Lung (tissue), 12 donors: ENCODE results near the gene CD2. TPM values are rescaled to one million over a fixed set of nuclear protein-coding genes. Genes with fewer than 3 reads are reported as not detected.

ENCODE experiments used
- ATAC-seq: fragments of 200-7000 bp; cut with Tn5 transposase; one replicate; pipeline ENCODE4 v1.9.1; 2020; ENCODE audit warnings: moderate number of reproducible peaks; ENCODE audit not compliant: insufficient read depth, low FRiP score
- DNase-seq, 3 donors: peaks; one replicate each; pipeline ENCODE4 v3.0.0-alpha.2; 2013 to 2017
- H3K27ac ChIP-seq, 2 donors: one replicate each; pipeline ENCODE4 v1.5.1; 2013; ENCODE audit warnings: mild to moderate bottlenecking in 2 of 2, moderate library complexity in 2 of 2, control low read depth in 1 of 2, inconsistent platforms in 1 of 2, low read depth in 1 of 2, low read length in 1 of 2
- H3K27me3 ChIP-seq, 3 donors: one replicate each; pipeline ENCODE4 v1.5.1; 2013; ENCODE audit warnings: low read length in 2 of 3; ENCODE audit not compliant: control insufficient read depth in 3 of 3, insufficient read depth in 3 of 3
- H3K36me3 ChIP-seq, 4 donors: one replicate each; pipeline ENCODE4 v1.5.1; 2013; ENCODE audit warnings: low read length in 4 of 4, mild to moderate bottlenecking in 1 of 4, moderate library complexity in 1 of 4; ENCODE audit not compliant: control insufficient read depth in 4 of 4, insufficient read depth in 4 of 4
- H3K4me1 ChIP-seq, 5 donors: one replicate each; pipeline ENCODE4 v1.5.1; 2013; ENCODE audit warnings: low read length in 5 of 5, mild to moderate bottlenecking in 2 of 5, moderate library complexity in 1 of 5; ENCODE audit not compliant: control insufficient read depth in 5 of 5, insufficient read depth in 5 of 5
- H3K4me3 ChIP-seq: one replicate; pipeline ENCODE4 v1.5.1; 2013; ENCODE audit warnings: mild to moderate bottlenecking, control low read depth, moderate library complexity
- H3K9ac ChIP-seq, 2 donors: one replicate each; pipeline ENCODE4 v1.5.1; 2013; ENCODE audit warnings: low read length in 2 of 2, control low read depth in 1 of 2; ENCODE audit not compliant: insufficient read depth in 1 of 2
- H3K9me3 ChIP-seq, 4 donors: one replicate each; pipeline ENCODE4 v1.5.1; 2013; ENCODE audit warnings: low read length in 3 of 4, mild to moderate bottlenecking in 1 of 4, moderate library complexity in 1 of 4; ENCODE audit not compliant: control insufficient read depth in 4 of 4, insufficient read depth in 3 of 4
- WGBS, 2 donors: extraction: QIAGEN DNeasy Blood & Tissue Kit; methylation state at CpG; one replicate each; pipeline ENCODE4 v1.1.7; 2013; 5-methylcytosine and 5-hydroxymethylcytosine counted together
- polyA plus RNA-seq, 2 donors: library from polyadenylated mRNA; stranded (reverse); fragments of 200-250 nt; gene quantifications; one replicate each; pipeline ENCODE4 v1.2.1, GENCODE V29; 2013
- total RNA-seq, 2 donors: library from RNA; depleted of rRNA in 1 of 2; stranded (reverse); fragments of >200 nt in 1 of 2; gene quantifications; one replicate each; pipeline ENCODE4 v1.2.1, GENCODE V29; 2014 to 2021
- TF ChIP-seq, protein P1 (sequence below): IDR thresholded peaks from 2 replicates; pipeline ENCODE4 v1.5.1; 2012; ENCODE audit warnings: mild to moderate bottlenecking; ENCODE audit errors: control extremely low read depth, extremely low read depth
- donor health status: control.
- donor health status: control.
- donor health status: Bipolar disorder and iron deficiency.
- donor health status: healthy.
- donor health status: DM: yes; HTN: yes; CAD: no.

The CD2 gene
- total and polyA plus RNA-seq, 4 donors, result 2.4 to 5.2 (median 4.9) TPM

DNA sequence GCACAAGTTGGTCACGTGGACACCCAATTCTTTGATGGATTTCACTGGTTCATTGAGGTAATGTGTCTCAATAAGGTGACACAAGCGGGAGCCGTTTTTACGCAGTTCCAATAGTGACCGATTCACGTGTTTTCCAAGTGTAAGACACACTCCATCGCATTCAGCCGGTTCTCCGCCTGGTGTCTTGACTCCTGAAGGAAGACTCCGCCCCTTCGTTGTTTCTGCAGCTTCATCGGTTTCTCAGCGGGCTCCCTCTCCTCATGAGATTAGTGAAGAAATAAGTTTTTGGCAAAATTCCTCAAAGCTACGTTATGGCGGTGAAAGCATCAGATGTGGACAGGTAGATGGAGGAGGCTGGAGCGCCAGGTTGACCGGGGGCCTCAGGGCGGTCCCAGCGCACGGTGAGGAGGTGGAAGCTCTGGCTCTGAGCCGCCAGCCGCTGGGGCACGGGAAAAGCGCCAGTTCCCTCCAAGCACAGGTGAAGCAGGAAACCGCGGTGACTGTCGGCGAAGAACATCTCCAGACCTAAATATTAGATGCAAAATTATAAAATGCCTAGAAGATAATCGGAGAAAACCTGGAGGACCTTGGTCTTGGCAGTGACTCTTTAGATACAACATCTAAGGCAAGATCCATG, 21.0 kb downstream of the CD2 start:
- no peaks in the 10 kb centered on the region for H3K27me3 ChIP-seq
- no peaks in the 10 kb centered on the region for H3K36me3 ChIP-seq
- 77 to 85% methylated on average over 29 of the region's 29 CpGs for WGBS, 2 donors
- peaks cover 0 to 6% (median 0%) of the 10 kb centered on the region in 4 donors for H3K9me3 ChIP-seq
- ATAC-seq (no peak), DNase-seq (no peak)
- TF ChIP-seq, protein P1, sequence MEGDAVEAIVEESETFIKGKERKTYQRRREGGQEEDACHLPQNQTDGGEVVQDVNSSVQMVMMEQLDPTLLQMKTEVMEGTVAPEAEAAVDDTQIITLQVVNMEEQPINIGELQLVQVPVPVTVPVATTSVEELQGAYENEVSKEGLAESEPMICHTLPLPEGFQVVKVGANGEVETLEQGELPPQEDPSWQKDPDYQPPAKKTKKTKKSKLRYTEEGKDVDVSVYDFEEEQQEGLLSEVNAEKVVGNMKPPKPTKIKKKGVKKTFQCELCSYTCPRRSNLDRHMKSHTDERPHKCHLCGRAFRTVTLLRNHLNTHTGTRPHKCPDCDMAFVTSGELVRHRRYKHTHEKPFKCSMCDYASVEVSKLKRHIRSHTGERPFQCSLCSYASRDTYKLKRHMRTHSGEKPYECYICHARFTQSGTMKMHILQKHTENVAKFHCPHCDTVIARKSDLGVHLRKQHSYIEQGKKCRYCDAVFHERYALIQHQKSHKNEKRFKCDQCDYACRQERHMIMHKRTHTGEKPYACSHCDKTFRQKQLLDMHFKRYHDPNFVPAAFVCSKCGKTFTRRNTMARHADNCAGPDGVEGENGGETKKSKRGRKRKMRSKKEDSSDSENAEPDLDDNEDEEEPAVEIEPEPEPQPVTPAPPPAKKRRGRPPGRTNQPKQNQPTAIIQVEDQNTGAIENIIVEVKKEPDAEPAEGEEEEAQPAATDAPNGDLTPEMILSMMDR, result no peak
- H3K4me3 ChIP-seq, result no peak overlapping the region
- H3K27ac ChIP-seq, result no peak overlapping the region
- no peaks in the 10 kb centered on the region for H3K4me1 ChIP-seq
- no peak overlapping the region for H3K9ac ChIP-seq

DNA sequence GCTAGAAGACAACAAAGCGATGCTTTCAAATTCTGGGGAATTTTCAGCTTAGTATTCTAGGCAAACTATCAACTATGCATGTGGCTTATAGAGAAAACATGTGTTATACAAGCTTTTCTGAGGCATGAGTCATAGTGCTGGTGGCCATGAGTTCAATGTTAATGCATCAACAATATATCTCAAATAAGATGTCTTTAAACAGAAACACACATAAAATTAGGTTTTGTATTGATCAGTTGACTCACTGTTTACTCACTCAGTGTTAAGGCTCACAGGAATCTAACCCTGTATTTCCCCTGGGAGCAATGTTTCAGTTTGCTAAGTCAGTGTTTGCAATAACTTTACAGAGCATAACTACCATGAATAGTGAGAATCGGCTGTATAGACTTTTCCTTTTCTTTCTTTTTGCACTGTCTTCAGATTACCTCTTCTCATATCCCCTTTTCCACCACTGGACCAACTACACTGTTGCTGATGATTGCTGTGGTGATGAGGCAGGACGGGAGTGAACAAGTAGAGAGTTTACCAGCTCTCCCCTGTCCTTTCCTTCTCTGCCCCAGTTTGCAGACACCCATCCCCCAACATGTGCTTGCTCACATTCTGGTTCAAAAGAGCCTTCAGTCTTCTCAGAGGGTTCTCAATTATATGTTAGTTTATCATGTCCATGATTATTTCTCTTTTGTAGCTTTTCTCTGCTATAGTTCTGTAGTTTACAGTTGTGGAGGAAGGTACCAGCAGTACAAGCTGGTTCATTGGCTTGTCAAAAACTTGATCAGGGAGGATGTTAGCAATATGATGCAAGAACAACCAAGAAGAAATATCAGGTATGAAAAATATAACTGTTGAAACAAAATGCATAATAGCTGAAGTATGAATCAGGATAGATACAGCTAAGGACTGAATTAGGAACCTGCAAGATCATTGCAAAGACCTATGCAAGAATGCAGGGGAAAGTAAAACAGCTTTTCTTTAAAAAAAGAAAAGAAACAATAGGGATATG, 23.9 kb downstream of the CD2 start:
- H3K9me3 ChIP-seq, result peaks cover 0 to 6% (median 0%) of the 10 kb centered on the region in 4 donors
- ATAC-seq, result no peak
- H3K9ac ChIP-seq, result no peak overlapping the region
- TF ChIP-seq, protein P1, result no peak
- no peaks in the 10 kb centered on the region for H3K27me3 ChIP-seq
- no peaks in the 10 kb centered on the region for H3K36me3 ChIP-seq
- peak in 1 of 3 donors; percentile 25 for DNase-seq
- no peaks in the 10 kb centered on the region for H3K4me1 ChIP-seq
- WGBS, 2 donors, result 71 to 86% methylated on average over 3 of the region's 3 CpGs
- H3K4me3 ChIP-seq, result no peak overlapping the region
- H3K27ac ChIP-seq, result no peak overlapping the region

DNA sequence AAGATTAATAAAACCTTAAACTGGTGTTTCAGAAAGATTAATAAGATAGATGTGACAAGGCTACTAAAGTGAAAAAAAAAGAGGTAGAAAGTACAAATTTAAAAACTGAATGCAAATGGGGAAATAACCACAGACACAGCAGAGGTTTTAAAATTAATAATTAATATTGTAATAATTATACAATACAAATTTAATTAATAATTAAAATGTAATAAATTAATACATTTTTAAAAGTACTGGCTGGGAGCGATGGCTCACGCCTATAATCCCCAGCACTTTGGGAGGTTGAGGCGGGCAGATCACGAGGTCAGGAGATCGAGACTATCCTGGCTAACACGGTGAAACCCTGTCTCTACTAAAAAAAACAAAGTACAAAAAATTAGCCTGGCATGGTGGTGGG, 26.8 kb downstream of the CD2 start:
- Histone ChIP-seq H3K9me3 (peaks cover 0 to 4% (median 0%) of the 10 kb centered on the region in 4 donors), H3K4me3 (no peak overlapping the region), H3K4me1 (no peaks in the 10 kb centered on the region), H3K36me3 (no peaks in the 10 kb centered on the region), H3K27ac (no peak overlapping the region), H3K9ac (no peak overlapping the region), H3K27me3 (no peaks in the 10 kb centered on the region)
- WGBS, 2 donors, result 96 to 98% methylated on average over 6 of the region's 6 CpGs
- DNase-seq, result no peak
- no peak for ATAC-seq
- TF ChIP-seq, protein P1, result no peak
